ENCODE measurements around the gene HOOK1. TPM values are rescaled to one million over a fixed set of nuclear protein-coding genes. Genes with fewer than 3 reads are reported as not detected.
"Not testable (repeated sequence)": the region's sequence is repeated elsewhere in the genome, so short reads cannot be mapped to it uniquely, and the experiment has no call there.

Gene HOOK1
- total RNA-seq, 1 experiment from 2014 or later: 94.4 TPM

DNA sequence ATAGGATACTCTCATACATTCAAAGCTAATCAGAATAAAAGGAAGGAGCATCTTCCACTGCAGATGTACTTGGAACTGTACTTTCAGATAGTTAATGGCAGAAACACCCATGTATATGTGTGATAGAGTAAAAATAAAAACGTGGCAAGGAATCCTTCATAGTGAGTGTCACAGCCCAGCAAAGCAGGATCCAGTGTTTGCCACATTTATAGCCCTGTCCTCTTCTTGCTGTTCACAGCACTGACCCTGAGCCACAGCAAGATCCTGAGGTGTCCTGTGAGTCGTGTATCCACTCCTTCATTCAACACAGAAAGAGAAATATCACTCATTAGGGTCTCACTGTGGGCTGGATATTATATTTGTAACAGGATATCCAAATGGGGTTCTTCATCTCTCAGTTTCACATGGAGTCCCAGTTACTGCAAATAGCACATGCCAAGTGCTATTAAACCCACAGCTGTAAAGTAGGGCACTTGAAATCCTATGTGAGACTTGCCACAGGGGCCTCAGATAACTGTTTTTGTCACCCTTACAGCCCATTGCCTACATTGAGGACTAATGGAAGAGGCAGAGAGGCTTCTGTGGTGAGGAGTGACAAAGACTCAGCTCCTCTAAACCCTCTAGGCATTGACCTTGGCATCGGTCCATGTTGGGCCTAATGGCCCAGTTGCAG is 70.5 kb downstream of the HOOK1 start:
- no peak for DNase-seq (ENCODE audit: low spot score)

DNA sequence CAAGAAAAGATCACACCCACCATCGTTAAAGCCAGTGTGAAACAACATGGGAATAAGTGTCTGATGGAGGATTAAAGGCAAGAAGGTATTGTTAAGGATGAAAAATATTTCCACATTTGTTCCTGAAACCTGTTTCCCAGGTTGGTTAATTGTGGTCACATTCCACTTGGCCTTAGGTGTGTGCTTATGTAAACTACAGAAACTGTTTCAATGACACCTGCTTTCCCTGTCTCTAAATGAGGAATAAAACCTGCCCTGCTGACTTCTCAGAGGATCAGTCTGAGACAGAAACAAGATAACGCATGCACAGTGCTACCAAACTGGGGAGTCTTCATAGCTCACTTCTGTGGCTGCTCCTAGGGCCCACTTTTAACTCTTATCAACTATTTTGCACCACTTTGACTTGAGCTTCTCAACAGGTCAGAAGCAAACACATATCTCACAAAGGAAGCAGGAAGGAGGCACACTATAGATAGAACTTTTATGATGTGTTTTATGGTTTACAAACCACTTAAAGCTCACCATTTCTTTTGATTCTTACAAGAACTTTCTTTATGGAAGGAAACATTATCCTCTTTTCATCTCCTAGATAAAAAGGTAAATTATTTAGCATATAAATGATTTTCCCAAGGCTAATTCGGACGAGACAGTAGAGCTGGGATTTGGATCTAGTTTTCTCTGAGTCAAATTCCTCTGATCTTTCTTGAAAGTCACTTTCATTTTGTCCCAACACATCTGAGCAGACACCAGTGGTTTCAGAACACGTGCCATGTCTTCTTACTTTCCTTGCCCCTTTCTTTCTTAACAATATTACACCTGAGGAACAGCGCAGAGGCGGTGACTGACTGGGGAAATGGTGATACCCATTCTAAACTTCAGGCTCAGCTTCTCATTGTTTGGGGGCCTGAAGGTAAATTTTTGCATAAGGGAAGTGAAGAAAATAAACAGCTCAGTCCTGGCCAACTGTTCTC is 78.4 kb downstream of the HOOK1 start:
- peak; percentile 71 for DNase-seq (ENCODE audit: low spot score)

DNA sequence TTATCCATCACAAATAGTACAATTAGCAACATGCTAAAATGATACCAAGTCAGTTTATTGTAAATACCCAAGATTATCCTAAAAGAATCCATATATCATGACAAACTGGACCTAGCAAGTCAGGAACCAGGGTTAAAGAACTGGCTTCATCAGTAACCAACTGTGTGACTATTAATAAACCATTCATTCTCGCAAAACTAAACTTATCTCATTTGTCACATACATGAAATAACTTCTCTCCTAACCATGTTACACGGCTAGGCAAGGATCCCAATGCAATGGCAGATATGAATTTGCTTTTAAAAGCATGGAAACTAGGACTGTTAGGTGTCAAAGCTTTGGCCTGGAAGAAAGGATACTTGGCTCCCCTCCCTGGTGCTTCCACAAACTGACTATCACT is 82.4 kb downstream of the HOOK1 start:
- DNase-seq (ENCODE audit: low spot score): no peak

DNA sequence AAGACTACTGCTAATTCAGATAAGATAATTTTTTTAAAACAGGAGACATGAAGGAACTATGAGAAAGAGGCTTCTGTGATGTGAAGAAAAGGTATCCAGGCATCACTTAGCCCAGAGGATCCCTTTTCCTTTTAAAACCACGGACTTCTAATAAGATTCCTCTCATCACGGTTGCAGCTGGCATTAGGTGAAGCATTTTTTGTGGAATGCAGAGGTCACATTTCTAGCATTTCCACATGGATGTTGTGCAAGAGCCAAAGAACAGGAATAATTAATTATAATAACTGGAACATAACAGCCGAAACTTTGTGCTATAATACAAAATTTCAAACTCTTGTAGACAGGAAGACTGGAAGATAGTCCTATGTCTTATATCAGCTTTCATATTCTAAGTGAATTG is 84.2 kb downstream of the HOOK1 start:
- DNase-seq (ENCODE audit: low spot score): no peak

DNA sequence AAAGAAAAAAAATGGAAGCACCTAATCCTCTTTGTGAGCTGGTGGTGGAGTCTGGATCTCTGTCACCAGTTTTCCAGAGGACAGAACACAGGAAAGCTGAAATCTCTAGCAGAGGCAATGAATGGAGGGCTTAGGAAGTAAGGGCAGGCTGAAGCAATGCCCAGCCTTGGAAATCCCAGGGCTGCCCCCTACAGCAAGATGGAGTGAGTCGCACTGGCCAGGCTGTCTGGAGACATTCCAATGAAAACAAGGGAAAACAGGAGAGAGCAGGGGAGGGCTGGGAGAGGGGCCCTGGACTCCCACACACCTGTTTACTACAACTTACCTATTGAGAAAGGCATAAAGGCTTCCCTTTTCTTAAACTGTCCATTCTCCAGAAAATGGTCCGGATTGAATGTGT is 85.9 kb downstream of the HOOK1 start:
- no peak for DNase-seq (ENCODE audit: low spot score)

DNA sequence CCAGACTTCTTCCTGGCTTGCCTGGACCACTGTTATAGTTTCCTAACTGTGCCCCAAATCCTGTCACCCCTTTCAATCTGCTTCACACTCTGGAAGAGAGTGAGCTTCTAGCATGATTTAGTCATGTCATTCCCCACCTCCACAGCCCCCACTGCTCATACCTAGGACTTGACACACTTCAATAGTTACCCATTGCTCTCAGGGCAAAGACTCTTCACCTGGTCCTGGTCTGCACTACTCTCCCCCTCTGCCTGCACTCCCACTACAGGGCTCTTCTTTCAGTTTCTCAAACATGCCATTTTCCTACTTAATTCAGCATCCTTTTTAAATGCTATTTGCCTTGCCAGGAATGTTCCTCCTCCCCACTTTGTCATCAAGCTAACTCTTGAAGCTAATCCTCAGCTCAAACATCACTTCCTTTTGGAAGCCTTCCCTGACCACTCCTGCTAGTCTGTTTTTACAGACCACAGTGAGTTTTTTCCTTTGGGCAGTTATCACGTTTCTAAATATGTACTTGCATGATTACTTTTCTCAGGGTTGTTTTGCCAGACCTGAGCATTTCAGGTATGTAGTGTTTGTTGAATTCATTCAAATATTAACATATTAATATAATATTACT is 87.1 kb downstream of the HOOK1 start:
- no peak for DNase-seq (ENCODE audit: low spot score)

DNA sequence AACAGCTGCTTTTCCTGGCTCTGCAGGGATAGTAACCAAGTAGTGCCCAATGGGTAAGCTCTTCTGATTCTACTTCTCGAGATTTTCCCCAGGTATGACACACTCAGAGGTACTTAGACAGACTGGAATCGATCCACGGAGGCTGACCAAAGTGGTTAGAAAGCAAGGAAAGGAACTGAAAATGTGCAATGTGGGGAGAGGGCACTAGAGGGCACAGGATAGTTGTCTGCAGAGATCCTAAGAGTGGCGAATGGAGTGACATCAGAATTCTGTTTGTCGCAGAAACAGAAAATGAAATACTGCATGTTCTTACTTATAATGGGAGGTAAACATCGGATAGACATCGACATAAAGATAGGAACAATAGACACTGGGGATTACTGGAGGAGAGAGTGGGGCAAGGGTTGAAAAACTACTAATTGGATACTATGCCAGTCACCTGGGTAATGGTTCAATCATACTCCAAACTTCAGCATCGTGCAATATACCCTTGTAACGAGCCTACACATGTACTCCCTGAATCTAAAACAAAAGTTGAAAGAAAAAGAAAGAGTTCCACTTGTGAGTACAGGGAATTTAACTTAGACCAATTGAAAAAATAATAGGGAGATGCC is 88.5 kb downstream of the HOOK1 start:
- DNase-seq (ENCODE audit: low spot score): peak; percentile 37

DNA sequence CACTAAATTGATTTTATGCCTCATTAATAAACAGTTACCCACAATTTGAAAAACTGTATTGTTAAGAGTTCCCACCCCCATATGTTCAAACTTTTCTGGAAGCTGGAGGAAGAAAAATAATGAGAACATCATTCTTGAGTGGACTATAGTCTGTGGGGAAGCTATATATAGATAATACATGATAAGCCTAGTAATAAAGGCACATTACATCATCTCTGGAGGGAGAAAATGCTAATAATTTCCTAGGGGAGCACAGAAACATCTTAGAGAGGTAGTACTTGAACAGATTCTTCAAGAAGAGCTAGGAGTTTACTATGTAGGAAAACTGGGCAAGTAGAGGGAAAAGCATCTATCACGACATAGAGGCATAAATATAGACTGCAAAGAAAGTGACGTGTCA is 92.2 kb downstream of the HOOK1 start:
- no peak for DNase-seq (ENCODE audit: low spot score)

DNA sequence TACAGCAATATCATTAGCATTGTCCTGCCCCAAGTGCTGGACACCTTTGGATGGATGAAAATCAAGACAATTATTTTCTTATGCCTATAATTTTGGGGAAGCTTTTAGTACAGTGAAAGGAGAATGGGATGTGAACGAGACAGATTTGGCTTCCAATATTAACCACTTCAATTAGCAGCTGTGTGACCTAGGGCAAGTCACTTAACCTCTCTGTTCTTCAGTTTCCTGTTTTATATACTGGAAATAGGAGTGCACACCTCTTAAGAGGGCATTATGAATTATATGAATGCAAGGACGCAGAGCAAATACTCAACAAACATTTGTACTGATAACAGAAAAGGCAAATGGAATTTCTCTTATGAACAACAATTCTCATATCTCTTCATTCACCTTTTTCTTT is 93.3 kb downstream of the HOOK1 start:
- no peak for DNase-seq (ENCODE audit: low spot score)

DNA sequence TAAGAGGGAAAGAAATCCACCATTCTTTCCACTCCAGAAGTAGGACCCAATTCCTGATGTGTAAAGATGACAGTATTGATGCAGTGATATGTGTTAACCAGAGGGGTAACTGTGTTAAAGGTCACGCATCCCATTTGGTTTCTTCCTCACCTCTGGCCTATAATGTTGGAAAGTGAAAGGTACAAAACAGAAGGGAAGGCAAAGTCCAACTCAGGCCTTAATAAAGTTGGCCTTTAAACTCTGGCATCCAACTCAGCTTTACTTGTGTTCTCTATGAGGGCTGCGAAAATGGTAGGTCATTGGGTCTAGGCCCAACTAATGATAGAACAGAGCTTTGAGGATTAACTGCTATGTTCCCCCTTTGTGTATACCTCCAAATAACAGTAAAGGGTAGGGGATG is 93.9 kb downstream of the HOOK1 start:
- DNase-seq (ENCODE audit: low spot score): no peak

DNA sequence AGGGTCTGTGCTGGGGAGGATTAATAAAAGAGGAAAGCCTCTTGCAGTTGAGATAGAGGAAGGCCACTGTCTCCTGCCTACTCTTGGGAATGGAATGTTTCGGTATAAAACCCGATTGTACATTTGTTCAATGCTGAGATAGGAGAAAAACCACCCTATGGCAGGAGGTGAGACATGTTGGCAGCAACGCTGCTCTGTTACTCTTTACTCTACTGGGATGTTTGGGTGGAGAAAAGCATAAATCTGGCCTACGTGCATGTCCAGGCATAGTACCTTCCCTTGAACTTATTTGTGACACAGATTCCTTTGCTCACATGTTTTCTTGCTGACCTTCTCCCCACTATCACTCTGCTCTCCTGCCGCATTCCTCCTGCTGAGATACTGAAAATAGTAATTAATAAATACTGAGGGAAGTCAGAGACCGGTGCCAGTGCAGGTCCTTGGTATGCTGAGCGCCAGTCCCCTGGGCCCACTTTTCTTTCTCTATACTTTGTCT is 100.1 kb downstream of the HOOK1 start:
- DNase-seq (ENCODE audit: low spot score): not testable (repeated sequence)

DNA sequence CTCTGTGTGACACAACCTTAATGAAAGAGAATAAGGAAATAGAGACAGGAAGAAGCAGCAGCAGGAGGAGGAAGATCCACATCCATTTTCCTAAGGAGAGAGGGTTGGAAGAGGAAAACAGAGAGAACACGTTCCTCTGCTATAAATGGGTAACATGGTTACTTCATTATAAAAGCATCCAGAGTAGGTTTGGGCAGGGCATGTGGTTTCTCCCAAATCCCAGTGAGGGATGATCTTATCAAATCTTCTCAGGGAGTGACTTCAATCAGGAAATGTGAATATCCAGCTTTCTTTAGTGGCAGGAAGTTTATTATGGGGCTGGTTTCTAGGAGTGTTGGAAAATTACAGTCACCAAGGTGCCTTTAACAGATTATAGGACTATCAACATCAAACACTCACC is 100.8 kb downstream of the HOOK1 start:
- DNase-seq (ENCODE audit: low spot score): no peak

DNA sequence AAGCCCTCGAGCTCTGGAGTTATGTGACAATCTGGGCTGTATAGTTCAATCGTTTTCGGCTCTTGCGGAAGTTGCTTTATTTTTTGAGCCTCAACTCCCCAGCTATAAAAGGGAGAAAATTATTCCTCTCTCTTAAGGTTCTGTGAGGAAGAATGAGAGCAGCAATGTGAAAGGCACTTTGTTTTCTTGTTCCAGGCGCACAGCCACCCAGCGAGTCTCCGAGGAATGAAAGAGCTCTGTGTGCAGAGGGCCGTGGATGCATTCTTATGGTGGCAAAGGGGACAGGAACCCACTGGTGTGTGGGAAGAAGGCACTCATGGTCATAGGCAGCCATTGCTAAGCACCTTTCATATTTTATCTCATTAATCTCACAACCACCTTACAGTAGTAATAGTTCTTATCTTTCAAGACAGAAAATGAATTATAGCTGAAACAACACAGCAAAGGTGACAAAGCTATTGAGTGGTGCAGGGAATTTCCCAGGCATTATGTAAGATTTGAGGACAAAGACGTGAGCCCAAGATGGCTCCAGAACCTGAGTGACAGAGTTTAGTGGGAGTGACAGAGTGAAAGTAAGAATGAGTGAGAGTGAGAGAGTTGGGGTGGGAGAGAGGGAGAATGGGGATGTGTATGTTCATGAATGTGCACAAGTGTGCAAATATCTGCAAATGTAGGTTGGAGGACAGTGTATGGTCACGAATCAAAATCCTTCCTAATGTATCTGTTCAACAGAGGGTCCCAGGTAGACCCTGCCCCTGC is 102.5 kb downstream of the HOOK1 start:
- DNase-seq (ENCODE audit: low spot score): no peak

DNA sequence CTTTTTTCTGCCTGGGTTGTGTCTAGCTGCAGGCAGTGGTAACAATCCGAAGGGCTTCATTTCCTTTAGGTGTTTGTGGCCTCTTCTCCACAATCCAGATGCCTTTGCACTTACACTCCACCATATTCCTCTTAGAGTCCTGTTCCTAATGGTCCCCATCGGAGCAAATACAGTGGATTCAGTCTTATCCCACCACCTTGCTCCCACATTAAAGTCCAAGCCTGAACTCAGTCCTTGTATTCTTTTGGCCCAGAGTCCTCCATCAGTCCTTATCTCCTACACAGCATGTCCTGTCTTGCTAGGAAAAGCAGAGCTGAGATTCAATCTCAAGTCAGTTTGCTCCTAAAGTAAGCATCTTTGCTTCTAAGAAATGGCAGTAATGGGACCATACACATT is 103.0 kb downstream of the HOOK1 start:
- DNase-seq (ENCODE audit: low spot score): no peak

DNA sequence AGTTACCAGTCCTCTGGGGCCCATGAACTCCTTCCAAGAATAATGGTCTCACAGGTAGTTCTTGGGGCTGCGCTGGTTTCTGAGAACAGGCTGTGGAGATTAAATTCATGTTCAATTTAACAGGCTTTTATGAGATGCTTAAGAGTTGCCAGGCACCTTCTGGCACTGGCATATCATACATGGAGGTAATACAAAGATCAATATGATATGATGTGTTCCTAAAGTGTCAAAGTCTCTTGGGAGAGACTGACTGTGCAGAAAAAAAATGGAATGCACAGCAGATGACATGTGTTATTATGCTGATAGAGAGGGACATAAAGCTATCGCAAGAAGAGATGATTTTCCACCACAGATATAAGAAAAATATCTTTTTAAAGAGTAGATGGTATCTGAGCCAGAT is 105.0 kb downstream of the HOOK1 start:
- DNase-seq (ENCODE audit: low spot score): no peak

DNA sequence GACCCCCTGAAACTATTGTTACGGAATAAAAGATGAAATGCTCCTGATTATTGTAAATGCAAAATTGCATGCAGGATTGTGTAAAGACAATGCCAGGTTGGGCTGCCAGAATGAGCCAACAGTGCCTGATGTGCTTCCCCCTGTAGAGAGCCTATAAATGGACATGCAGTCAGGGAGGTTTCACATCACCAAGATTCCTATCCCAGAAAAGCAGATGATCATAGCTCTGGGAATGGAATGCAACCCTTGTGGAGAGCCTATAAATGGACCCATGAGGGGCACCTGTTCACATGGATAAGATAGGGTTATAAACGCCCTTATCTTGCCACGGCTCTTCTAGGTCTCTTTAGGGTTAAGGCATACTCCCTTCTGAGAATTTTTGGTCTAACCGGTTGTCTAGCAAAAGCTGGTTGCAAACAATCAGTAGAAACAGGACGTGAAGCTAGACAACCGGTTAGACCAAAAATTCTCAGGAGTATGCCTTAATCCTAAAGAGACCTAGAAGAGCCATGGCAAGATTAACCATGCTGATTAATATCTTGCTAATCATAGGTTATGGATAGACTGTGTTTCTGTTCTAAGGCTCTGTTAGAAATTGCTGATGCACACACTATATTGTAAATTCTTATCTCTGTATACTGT is 106.6 kb downstream of the HOOK1 start:
- not testable (repeated sequence) for DNase-seq (ENCODE audit: low spot score)

DNA sequence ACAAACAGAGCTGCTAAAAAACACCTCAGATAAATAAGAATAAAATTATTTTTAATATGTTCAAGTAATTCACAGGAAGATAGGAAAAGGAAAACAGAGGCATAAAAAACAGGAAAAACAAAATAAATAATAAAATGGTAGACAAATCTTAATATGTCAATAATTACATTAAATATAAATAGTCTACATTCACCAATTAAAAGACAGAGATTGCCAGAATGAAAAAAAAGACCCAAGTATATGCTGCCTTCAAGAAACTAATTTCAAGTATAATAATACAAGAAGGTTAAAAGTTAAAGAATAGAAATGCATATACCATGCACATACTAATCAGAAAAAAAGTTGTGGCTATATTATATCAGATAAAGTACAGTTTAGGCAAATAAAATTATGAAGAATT is 109.9 kb downstream of the HOOK1 start:
- no peak for DNase-seq (ENCODE audit: low spot score)
